Stimulated activated CD4-positive, alpha-beta T cell treated with anti-CD3 and anti-CD28 coated beads, Interleukin-4, amount 100 ng/mL, for 24 hours (primary cell): Measurements from ENCODE around the gene SLFN11.
"Not testable (repeated sequence)": the region's sequence is repeated elsewhere in the genome, so short reads cannot be mapped to it uniquely, and the experiment has no call there.

Source experiments
- DNase-seq: peaks from one replicate; pipeline ENCODE4 v3.0.0-alpha.2; 2020

The SLFN11 gene

GRCh38 chr17:35373534-35373983 is at the start of gene SLFN11:
Gene SLFN11 (minus strand): TSS chr17:35373621. CDS start chr17:35363807, 9,814 bp downstream.
- DNase-seq = peak; percentile 92

- not testable (repeated sequence) for DNase-seq
Observed at GRCh38 chr17:35421069-35421468, 47.6 kb upstream of the SLFN11 start.

- DNase-seq = no peak
Observed at GRCh38 chr17:35416659-35417058, 43.2 kb upstream of the SLFN11 start.

GRCh38 chr17:35414707-35415106 is 41.3 kb upstream of the SLFN11 start:
- not testable (repeated sequence) for DNase-seq

- DNase-seq = no peak
Observed at GRCh38 chr17:35414247-35414646, 40.8 kb upstream of the SLFN11 start.

GRCh38 chr17:35407531-35407930 is 34.1 kb upstream of the SLFN11 start:
- no peak for DNase-seq

- no peak for DNase-seq
Observed at GRCh38 chr17:35406568-35406967, 33.1 kb upstream of the SLFN11 start.

- DNase-seq = no peak
Observed at GRCh38 chr17:35404360-35404759, 30.9 kb upstream of the SLFN11 start.

- not testable (repeated sequence) for DNase-seq
Observed at GRCh38 chr17:35393783-35394182, 20.4 kb upstream of the SLFN11 start.

- no peak for DNase-seq
Observed at GRCh38 chr17:35390663-35391062, 17.2 kb upstream of the SLFN11 start.

- no peak for DNase-seq
Observed at GRCh38 chr17:35390156-35390555, 16.7 kb upstream of the SLFN11 start.

- DNase-seq = no peak
Observed at GRCh38 chr17:35387496-35387895, 14.1 kb upstream of the SLFN11 start.

GRCh38 chr17:35377706-35378105 is 4.3 kb upstream of the SLFN11 start:
- DNase-seq = no peak

GRCh38 chr17:35377068-35377467 is 3.6 kb upstream of the SLFN11 start:
- no peak for DNase-seq

- DNase-seq = no peak
Observed at GRCh38 chr17:35376245-35376644, 2.8 kb upstream of the SLFN11 start.

- DNase-seq = no peak
Observed at GRCh38 chr17:35374766-35375344, 1.4 kb upstream of the SLFN11 start.

GRCh38 chr17:35373984-35374765 is 754 bp upstream of the SLFN11 start:
- DNase-seq = peak; percentile 60

GRCh38 chr17:35372846-35373533 is 431 bp downstream of the SLFN11 start:
- peak; percentile 13 for DNase-seq

GRCh38 chr17:35371934-35372333 is 1.5 kb downstream of the SLFN11 start:
- no peak for DNase-seq

- no peak for DNase-seq
Observed at GRCh38 chr17:35368081-35368830, 5.2 kb downstream of the SLFN11 start.

- DNase-seq = no peak
Observed at GRCh38 chr17:35361027-35361426, 12.4 kb downstream of the SLFN11 start.

GRCh38 chr17:35359398-35359797 is 14.0 kb downstream of the SLFN11 start:
- DNase-seq = no peak

- DNase-seq = no peak
Observed at GRCh38 chr17:35352284-35352683, 21.1 kb downstream of the SLFN11 start.
